Epithelial cell of proximal tubule (primary cell): Measurements from ENCODE around the gene ADAMTS4. TPM values are rescaled to one million over a fixed set of nuclear protein-coding genes. Genes with fewer than 3 reads are reported as not detected.
A peak's percentile ranks its signal among the peaks of the same experiment; 100 is the strongest.

ENCODE experiments used
- DNase-seq: peaks from one replicate; pipeline ENCODE4 v3.0.0-alpha.2; 2011; ENCODE audit warnings: low read depth
- H3K4me3 ChIP-seq: 2 replicates; pipeline ENCODE4 v1.5.1; 2011; ENCODE audit warnings: low read depth, mild to moderate bottlenecking, low read length
- CTCF ChIP-seq: conservative IDR thresholded peaks from 2 replicates; pipeline ENCODE4 v1.5.1; 2012; ENCODE audit warnings: low read depth, mild to moderate bottlenecking, low read length
- total RNA-seq: library from RNA; depleted of rRNA; stranded (reverse); fragments of >200 nt; gene quantifications from 2 replicates; pipeline ENCODE4 v1.2.3, GENCODE V29; 2015

Gene ADAMTS4
- total RNA-seq, 1 donor from 2014 or later: under 0.01 TPM

- DNase-seq: no peak
- TF ChIP-seq CTCF: peak; percentile 45
- H3K4me3 ChIP-seq: no peak overlapping the region
Observed at GRCh38 chr1:161193561-161194235, 5.2 kb downstream of the ADAMTS4 start.

- no peak for DNase-seq
- H3K4me3 ChIP-seq: no peak overlapping the region
- peak; percentile 92 for TF ChIP-seq CTCF
Observed at GRCh38 chr1:161192476-161193465, 6.1 kb downstream of the ADAMTS4 start.

DNA sequence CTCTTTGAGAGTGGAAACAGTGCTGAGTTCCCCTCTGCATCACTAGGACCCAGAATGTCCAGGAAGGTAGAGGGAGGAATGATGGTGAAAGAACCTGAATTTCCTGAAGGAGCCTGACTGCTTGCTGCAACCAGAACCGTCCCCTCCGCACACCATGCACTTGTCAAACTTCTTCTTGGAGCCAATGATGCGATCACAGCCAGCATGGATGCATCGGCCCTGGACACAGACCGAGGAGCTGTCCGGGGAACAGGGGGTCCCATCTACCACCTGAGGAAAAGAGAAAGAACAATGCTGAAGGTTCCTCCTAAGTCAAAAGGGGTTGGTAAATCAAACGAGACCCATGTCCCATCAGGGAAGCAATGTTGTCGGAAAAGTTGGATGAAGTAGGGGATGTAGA is 6.9 kb downstream of the ADAMTS4 start:
- no peak for DNase-seq
- no peak for TF ChIP-seq CTCF

GRCh38 chr1:161190962-161191521 is 7.8 kb downstream of the ADAMTS4 start:
- no peak for DNase-seq
- no peak for TF ChIP-seq CTCF

More for the DNA sequence above, 6.9 kb downstream of the ADAMTS4 start:
- no peak overlapping the region for H3K4me3 ChIP-seq

GRCh38 chr1:161189036-161189435 is 9.8 kb downstream of the ADAMTS4 start:
- DNase-seq: no peak

More at GRCh38 chr1:161190962-161191521, 7.8 kb downstream of the ADAMTS4 start:
- H3K4me3 ChIP-seq: no peak overlapping the region

DNA sequence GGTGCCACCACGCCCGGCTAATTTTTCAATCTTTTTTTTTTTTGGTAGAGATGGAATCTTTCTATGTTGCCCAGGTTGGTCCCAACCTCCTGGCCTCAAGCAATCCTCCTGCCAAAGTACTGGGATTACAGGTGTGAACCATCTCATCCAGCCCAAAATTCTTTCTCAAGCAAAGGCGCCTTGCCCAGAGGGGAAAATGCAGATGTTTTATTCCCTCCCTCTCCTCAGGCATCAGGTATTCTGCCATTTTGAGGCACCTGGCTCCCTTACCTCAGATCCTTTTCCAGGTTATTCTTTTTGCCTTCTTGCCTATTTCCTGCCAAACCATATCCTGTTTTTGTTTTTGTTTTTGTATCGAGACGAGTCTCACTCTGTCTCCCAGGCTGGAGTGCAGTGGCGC is 10.5 kb downstream of the ADAMTS4 start:
- no peak for DNase-seq
- H3K4me3 ChIP-seq: no peak overlapping the region
- TF ChIP-seq CTCF: no peak

More at GRCh38 chr1:161189036-161189435, 9.8 kb downstream of the ADAMTS4 start:
- no peak for TF ChIP-seq CTCF
- no peak overlapping the region for H3K4me3 ChIP-seq
